SU-DHL-6 (cell line): ENCODE measurements around the gene UCP2.

Source experiments
- EZH2phosphoT487 ChIP-seq: fragments of 200-600 bp; sonication (generic), shearing (Covaris generic); conservative IDR thresholded peaks from 2 replicates; pipeline ENCODE4 v1.6.1; 2018; ENCODE audit warnings: mild to moderate bottlenecking, antibody characterized with exemption, low read length, moderate library complexity, mixed read lengths
- TF ChIP-seq, protein P1 (sequence below): fragments of 200-600 bp; sonication (generic); IDR thresholded peaks from one replicate; pipeline ENCODE4 v1.5.1; 2017; ENCODE audit warnings: antibody characterized with exemption, mild to moderate bottlenecking, low read length, moderate library complexity; ENCODE audit not compliant: insufficient read depth, poor library complexity, severe bottlenecking

DNA sequence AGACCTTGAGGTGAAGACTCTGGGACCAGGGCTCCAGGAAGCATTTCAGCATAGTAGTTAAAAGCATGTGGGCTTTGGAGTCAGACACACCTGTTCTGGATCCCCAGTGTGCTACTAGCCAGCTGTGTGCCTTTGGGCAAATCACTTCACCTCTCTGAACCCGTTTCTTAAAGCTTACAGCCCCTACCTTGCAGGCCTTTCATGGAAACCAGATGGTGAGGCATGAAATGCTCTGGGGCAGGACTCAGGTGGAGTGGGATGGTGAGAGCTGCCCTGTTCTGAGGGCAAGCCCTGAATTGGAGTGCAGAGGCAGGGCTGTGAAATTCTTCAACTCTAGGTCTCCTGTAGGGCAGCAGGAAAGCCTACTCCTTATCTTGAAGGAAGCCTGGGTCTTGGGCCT lies 10.5 kb downstream of the UCP2 start:
- TF ChIP-seq, protein P1, sequence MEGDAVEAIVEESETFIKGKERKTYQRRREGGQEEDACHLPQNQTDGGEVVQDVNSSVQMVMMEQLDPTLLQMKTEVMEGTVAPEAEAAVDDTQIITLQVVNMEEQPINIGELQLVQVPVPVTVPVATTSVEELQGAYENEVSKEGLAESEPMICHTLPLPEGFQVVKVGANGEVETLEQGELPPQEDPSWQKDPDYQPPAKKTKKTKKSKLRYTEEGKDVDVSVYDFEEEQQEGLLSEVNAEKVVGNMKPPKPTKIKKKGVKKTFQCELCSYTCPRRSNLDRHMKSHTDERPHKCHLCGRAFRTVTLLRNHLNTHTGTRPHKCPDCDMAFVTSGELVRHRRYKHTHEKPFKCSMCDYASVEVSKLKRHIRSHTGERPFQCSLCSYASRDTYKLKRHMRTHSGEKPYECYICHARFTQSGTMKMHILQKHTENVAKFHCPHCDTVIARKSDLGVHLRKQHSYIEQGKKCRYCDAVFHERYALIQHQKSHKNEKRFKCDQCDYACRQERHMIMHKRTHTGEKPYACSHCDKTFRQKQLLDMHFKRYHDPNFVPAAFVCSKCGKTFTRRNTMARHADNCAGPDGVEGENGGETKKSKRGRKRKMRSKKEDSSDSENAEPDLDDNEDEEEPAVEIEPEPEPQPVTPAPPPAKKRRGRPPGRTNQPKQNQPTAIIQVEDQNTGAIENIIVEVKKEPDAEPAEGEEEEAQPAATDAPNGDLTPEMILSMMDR: no peak
- no peak for TF ChIP-seq EZH2phosphoT487
